ENCODE measurements around the gene MYL10.
A peak's percentile ranks its signal among the peaks of the same experiment; 100 is the strongest.

Gene MYL10

DNA sequence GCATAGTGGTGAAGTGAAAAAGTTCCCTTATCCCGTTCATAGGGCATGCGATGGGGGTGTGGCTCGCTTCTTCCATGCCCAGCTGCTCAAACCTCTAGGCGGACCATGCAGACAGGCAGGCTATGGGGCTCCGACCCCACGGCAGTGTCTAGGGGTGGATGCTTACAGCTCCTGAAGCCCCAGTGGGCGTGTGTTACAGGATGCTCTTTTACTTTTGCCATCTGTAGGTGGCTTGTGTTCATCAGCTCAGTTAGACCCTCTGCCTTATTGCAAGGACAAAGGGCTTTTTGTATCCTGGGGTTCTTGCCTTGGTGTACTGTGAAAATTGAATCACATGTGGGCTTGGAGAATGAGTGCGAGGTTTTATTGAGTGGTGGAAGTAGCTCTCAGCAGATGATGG lies at the start of gene MYL10:
MYL10 (minus strand) TSS at position 126 of the 400 bp plus-strand sequence. CDS start 178 bp downstream, outside the sequence.
- DNase-seq = no peak

DNA sequence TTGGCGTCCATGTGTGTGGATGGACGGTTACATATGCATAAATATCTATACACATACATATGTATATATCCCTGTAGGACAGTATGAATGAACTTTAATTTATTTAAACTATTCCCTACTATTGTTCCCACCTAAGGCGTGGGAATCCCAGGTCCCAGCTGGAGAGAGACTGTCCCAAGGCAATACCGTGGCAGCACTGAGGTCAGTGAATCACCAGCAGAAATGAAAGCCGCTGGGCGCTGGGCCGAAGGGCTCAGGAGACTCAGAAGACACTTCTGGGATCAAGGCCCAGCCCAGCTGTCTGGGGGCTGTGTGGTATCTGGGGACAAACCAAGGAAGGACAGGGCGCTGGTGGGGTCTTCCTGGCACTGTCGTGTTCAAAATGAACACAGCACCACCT lies 49.6 kb upstream of the MYL10 start:
- no peak for DNase-seq

GRCh38 chr7:101677797-101678479 lies 48.8 kb upstream of the MYL10 start:
- peak in 1 of 2 donors; percentile 9 for DNase-seq

DNA sequence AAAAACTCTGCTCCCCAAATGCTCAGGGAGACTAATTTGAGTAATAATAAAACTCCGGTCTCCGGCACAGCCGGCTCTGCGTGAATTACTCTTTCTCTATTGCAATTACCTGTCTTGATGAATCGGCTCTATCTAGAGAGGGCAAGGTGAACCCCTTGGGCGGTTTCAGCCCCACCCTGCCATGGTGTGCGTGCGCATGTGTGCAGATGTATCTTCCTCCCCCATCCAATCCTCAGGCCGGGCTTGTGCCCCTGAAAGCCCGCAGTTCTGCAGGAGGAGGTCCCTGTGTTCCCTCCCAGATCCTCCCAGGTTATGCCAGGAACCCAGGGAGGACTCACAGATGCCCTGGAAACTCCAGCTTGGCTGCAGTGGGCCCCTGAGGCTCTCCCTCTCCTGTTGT lies 48.3 kb upstream of the MYL10 start:
- DNase-seq = no peak

DNA sequence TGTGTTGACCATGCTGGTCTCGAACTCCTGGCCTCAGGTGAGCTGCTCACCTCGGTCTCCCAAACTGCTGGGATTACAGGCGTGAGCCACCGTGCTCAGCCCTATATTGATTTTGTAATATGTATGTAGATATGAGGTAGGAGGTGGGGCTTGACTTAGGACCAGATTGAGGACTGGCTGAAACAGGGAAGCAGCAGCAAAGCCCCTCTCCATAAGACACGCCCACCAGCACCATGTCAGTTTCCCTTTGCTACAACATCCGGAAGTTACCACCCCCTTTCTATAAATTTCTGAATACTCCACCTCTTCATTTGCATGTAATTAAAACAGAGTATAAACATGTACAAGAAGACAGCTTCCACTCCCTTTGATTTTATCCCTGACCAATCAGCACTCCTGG lies 47.9 kb upstream of the MYL10 start:
- DNase-seq = no peak

DNA sequence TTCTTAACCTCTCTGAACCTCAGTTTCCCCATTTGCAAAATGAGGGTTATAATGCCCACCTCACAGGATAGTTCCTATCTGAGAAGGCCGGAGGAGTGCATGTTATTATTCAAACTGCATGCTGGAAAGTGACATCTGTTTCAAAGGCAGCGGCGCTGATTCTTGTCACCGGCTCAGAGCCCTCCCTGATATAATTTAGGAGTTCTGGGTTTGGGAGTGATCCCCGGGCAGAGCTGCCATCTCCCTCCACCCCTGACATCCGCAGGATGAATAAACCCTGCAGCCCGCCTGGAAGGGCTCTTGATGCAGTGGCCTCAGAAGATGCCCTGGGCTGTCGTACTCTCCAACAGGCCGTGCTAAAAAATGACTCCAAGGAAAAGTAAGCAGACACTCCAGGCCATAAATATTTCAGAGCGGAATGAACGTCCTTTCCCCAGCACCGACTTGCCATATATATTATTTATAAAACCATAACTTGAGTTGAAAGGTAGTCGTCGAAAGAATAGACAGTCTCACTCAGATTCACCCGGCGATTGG lies 47.0 kb upstream of the MYL10 start:
- DNase-seq = no peak

- no peak for DNase-seq
These were observed 45.3 kb upstream of the MYL10 start for GRCh38 chr7:101674439-101674838.

GRCh38 chr7:101673951-101674350 lies 44.9 kb upstream of the MYL10 start:
- no peak for DNase-seq

DNA sequence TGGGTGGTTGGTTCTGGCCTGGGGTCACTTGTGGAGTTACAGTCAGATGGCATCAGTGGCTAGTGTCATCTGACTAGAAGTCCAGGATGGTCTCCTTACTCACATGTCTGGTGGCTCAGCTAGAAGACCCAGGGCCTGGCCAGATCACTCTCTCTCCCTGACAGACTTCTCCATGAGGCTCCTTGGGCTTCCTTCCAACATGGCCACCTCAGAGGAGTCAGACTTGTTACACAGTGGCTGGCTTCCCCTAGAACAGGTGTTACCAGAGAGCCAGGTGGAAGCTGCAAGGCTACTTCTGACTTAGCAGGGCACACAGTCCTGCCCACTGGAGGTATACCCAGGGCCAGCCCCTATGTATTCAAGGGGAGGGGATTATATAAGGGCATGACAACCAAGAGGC lies 44.2 kb upstream of the MYL10 start:
- DNase-seq = no peak

DNA sequence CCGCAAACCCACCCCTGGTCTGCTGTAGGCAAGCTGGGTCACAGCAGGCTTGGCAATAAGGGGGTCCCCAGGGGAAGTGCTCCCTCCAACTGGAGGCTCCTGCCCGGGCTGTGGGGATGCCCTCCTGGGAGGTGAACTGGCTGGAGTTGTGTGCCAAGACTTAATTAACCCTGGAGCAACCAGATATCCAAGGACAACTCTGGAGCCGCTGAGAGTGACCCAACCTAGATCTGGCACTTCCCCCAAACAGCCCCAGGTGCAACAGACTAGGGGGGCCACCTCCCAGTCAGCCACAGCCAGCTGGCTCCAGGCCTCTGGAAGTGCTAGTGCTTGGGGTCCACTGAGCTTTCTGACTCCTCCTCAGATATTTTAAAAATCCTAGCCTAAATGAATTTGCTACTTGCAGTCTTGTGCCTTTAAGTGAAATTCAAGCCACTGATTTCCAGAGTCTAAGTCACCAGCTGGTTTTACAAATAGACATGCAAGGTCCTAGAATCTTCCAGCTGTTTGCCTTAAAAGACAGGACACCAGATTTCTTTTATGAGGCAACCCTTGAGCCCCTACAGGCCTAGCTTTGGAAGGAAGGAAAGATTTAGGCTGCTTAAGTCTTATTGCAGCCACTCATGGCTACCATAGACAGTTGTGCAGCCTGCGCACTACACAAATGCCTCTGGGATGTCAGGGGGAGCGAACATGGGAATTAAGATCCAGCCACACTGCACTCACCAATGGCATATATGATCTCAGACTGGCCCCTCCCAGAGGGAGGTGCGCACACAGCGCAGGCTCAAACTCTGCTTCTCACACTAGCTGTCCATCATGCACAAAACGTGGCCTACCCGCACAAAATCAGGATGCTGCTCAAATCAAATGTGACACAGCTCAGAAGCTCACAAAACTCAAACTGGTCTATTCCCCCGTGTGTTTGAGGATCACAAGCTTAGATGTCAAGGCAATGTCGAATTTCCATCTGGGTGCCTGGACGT lies 42.6 kb upstream of the MYL10 start:
- DNase-seq = no peak

DNA sequence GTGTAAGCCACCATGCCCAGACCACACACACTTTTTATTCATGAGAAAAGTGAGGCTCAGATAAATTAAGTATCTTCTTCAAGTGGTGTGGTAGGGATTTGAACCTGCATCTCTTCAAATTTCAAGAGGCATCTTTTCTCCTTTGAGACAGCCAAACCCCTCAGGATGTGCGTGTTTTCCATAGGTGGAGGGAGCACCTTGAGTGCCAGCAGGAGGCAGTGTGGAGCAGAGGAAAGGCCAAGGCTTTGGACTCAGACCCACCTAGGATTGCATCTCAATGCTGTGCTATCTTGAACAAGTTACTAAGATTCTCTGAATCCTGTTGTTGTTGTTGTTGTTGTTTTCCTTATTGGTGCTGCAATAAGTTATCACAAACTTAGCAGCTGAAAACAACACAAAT lies 40.2 kb upstream of the MYL10 start:
- no peak for DNase-seq

DNA sequence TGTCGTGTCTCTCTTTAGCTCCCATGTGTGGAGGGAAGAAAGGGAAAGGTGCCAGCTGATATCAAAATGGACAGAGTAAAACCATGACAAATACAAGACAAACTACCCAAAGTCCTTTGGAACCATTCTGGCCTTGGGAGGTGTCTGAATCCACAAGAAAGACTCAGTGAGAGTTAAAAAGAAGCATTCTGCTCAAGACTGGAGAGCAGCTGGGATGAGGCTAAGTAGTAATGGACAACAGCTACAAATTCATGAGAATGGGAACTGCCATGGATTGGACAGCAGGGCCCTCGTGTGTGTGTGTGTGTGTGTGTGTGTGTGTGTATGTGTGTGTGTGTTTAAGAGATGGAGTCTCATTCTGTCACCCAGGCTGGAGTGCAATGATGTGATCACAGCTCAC lies 39.6 kb upstream of the MYL10 start:
- DNase-seq = no peak

- DNase-seq = no peak
These were observed 38.8 kb upstream of the MYL10 start for GRCh38 chr7:101667920-101668319.

- DNase-seq = no peak
These were observed 38.3 kb upstream of the MYL10 start for GRCh38 chr7:101667399-101667798.

GRCh38 chr7:101666741-101667140 lies 37.6 kb upstream of the MYL10 start:
- DNase-seq = no peak

DNA sequence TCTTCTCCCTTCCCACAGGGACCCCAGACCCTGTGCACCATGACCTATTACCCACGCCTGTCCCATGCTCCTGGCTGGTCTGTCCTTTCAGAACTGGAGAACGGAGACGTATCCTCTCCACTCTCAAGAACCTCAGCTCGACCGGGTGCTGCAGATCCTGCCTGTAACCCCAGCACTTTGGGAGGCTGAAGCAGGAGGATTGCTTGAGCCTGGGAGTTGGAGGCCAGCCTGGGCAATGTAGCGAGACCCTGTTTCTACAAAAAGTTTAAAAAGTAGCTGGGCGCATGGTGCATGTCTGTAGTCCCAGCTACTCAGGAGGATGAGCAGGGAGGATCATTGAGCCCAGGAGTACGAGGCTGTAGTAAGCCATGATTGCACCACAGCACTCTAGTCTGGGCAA lies 37.2 kb upstream of the MYL10 start:
- no peak for DNase-seq

DNA sequence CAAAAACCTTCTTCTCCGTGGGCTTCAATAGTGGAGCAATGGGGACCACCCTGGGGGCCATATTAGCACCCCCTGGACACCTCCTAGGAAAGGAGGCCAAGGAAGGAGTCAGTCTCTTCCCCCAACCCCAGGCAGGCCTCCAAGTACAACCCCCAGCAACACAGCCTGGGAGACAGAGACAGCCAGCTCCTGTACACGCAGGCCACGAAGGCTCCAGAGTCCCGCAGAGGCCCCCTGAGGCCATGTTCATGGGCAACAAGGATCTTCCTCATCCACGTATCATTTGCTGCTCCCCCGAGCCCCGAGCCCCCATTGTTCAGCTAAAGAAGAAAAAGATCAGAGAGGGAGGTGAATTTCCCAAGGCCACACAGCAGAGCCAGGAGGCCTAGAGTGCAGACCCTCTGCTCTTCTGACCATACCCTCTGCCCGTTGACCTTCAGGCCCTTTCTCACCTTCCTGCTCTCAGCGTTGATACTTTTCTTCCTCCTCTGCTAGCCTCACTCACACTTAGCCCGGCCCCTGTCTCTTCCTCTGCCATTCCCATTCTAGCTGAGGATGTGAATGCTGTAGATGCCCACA lies 35.9 kb upstream of the MYL10 start:
- DNase-seq = no peak

- DNase-seq = no peak
These were observed 35.3 kb upstream of the MYL10 start for GRCh38 chr7:101664436-101664835.

DNA sequence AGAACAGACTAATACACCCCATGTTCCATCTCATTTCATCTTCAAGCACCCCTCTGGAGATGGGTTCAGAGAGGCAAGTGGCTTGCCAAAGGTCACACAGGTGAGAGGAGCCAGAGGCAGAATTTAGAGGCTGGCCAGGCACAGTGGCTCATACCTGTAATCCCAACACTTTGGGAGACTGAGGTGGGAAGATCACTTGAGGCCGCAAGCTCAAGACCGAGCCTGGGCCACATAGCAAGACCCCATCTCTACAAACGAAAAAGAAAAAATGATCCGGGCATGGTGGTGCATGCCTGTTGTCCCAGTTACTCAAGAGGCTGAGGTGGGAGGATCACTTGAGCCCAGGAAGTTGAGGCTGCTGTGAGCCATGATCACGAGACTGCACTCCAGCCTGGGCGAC lies 34.7 kb upstream of the MYL10 start:
- no peak for DNase-seq

DNA sequence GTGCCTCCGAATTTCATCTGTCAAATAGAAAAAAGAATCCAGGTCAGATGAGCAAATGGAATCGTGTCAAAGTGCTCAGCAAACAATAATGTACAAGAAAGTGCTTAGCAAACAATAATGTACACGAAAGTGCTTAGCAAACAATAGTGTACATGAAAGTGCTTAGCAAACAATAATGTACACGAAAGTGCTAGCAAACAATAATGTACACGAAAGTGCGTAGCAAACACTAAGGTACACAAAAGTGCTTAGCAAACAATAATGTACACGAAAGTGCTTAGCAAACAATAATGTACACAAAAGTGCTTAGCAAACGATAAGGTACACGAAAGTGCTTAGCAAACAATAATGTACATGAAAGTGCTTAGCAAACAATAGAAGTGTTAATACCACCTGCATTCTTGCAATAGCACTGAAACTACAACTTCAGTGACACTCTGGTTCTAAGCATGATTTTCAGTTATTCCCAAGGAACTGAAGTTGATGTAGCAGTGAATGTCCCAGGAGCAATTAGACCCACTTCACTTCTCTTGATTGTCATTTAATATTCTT lies 33.4 kb upstream of the MYL10 start:
- no peak for DNase-seq

- DNase-seq = no peak
These were observed 30.6 kb upstream of the MYL10 start for GRCh38 chr7:101659706-101660105.

- no peak for DNase-seq
These were observed 28.1 kb upstream of the MYL10 start for GRCh38 chr7:101657171-101657570.

DNA sequence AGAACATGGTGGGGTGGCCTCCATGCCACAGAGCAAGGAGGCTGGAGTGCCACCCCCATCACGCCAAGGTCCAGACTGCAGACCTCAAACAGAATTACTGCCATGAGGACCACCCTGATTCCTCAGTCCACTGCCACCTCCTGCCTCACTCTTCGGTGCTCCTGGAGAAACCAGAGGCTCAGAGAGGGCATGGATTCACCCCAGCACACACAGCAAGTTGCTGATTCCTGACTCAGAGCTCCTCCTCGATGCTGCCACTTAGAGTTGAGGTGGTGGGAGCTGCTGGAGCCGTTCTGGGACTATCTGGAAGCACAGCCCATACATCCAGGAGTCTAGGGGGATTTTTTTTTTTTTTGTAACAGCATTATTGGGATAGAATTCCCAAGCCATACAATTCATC lies 22.0 kb upstream of the MYL10 start:
- no peak for DNase-seq

All from CD4-positive, alpha-beta T cell treated with Interferon alpha-2 for 1 hour (primary cell).